CD4-positive, alpha-beta T cell treated with Interleukin-15 for 1 hour (primary cell): Measurements from ENCODE around the gene RNF187.
"Not testable (repeated sequence)": the region's sequence is repeated elsewhere in the genome, so short reads cannot be mapped to it uniquely, and the experiment has no call there.

Source experiments
- DNase-seq: peaks from one replicate; pipeline ENCODE4 v3.0.0-alpha.2; 2020

The RNF187 gene

GRCh38 chr1:228488818-228489674 is 1.9 kb downstream of the RNF187 start:
- DNase-seq: no peak

GRCh38 chr1:228490120-228491078 is 3.2 kb downstream of the RNF187 start:
- no peak for DNase-seq

GRCh38 chr1:228493141-228494043 is 6.2 kb downstream of the RNF187 start:
- no peak for DNase-seq

- no peak for DNase-seq
Observed at GRCh38 chr1:228494044-228494353, 6.8 kb downstream of the RNF187 start.

- DNase-seq: no peak
Observed at GRCh38 chr1:228494391-228494790, 7.2 kb downstream of the RNF187 start.

- DNase-seq: no peak
Observed at GRCh38 chr1:228494970-228495853, 8.0 kb downstream of the RNF187 start.

- DNase-seq: no peak
Observed at GRCh38 chr1:228496084-228496483, 8.9 kb downstream of the RNF187 start.

DNA sequence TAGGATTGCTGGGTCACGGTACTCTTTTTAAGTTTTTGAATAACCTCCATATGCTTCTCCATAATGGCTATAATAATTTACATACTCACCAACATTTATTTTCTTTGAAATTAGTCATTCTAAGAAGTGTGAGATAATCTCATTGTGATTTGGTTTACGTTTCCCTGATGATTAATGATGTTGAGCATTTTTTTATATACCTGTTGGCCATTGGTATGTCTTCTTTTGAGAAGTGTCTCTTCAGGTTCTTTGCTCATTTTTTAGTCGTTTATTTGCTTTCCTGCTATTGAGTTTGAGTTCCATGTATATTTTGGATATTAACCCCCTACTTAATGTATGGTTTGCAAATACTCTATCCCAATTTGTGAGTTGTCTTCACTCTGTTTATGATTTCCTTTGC is 9.3 kb downstream of the RNF187 start:
- no peak for DNase-seq

DNA sequence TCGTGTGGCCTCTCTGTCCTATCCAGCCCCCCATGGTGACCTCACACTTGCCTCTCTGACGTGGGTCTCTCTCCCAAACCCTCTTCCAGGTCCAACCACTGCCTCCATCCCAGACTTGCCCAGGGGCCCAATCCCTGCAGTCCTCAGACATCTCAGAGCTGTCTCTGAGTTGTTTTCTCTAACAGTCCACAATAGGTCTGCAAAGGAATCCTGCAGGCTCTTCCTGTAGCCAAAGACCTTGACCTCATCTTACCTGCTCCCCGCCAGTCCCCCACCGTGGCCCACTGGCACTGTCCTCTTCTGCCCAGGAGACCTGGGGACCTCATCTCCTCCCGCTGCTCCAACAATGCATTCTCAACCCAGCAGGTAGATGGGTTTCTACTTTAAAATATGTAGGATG is 10.0 kb downstream of the RNF187 start:
- DNase-seq: no peak

- DNase-seq: no peak
Observed at GRCh38 chr1:228497817-228498216, 10.6 kb downstream of the RNF187 start.

DNA sequence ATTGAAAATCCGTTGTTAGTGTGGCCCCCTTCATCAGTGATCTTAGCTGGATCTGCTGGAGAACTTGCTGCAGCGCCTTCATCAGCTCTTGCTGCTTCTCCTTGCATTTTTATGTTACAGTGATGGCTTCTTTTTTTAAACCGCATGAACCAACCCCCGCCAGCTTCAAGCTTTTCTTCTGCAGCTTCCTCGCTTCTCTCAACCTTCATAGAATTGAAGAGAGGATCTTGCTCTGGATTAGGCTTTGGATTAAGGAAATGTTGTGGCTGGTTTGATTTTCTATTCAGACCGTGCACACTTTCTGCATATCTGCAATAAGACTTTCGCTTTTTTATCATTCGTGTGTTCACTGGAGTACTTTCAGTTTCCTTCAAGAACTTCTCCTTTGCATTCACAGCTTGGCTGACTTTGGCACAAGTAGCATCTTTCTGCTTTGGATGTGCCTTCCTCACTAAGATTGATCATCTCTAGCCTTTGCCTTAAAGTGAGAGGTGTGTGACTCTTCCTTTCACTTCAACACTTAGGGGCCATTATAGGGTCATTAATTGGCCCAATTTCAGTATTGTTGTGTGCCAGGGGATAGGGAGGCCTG is 13.1 kb downstream of the RNF187 start:
- no peak for DNase-seq

DNA sequence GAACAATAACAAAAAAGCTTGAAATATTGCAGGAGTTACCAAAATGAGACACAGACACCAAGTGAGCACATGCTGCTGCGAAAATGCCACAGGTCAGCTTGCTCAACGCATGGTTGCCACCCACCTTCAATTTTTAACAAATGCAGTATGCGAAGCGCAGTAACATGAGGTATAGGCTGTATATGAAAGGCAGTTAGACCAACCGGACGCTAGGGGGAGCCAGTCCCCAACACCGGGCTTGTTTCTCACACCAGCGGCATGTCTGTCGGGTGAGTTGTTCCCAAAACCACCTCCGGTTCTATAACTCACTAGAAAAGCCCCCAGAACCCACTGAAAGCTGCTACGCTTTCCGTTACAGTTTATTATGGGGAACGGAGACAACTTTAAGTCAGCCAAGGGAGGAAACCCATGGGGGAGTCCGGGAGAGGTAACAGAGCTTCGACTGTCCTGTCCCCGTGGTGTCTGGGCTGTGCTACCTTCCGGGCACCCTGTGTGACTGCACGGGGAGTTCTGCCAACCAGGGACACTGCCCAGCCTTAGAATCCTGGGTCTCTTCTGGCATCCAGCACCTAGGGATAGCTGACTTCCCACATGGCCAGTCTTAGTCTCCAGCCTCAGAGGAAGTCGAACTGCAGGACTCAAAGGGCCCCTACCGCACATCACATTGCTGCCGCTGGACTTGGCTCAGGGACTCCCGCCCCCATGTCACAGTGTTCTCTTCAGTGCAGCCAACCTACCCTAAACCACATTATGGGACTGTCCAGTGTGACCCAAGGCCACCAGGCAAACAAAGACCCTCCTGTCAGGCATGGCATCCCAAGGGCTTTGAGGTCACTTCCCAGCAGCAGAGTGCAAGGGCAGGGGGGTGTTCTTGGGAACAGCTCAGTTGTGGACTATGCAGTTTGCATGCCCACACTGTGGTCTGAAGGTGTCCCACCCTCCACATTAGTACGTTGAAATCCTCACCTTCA is 14.0 kb downstream of the RNF187 start:
- DNase-seq: peak; percentile 87

GRCh38 chr1:228502522-228502921 is 15.3 kb downstream of the RNF187 start:
- no peak for DNase-seq

DNA sequence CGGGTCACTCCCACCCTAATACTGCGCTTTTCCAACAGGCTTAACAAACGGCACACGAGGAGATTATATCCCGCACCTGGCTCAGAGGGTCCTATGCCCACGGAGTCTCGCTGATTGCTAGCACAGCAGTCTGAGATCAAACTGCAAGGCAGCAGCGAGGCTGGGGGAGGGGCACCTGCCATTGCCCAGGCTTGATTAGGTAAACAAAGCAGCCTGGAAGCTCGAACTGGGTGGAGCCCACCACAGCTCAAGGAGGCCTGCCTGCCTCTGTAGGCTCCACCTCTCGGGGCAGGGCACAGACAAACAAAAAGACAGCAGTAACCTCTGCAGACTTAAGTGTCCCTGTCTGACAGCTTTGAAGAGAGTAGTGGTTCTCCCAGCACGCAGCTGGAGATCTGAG is 18.8 kb downstream of the RNF187 start:
- DNase-seq: not testable (repeated sequence)

GRCh38 chr1:228507961-228508652 is 20.9 kb downstream of the RNF187 start:
- DNase-seq: no peak

DNA sequence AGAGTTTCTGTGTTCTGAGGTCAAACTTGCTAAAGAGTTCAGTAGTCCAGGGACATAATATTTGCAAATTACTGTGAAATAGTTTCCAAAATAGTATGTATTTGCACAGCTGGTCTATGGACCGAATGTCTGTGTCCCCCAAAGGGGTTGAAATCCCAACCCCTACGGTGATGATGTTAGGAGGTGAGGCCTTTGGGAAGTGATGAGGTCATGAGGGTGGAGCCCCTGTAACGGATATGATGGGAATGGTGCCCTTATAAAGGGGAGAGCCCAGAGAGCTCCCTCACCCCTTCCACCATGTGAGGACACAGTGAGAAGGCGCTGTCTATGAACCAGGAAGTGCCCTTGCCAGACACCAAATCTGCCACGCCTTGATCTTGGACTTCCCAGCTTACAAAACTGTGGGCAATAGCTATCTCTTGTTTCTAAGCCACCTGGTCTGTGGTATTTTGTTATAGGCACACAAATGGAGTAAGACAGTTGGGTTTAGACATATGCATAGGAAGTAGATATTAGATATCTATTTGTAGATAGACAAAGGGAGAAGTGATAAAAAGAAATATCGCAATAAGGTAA is 21.7 kb downstream of the RNF187 start:
- no peak for DNase-seq

GRCh38 chr1:228510101-228510802 is 23.1 kb downstream of the RNF187 start:
- no peak for DNase-seq

GRCh38 chr1:228510803-228511413 is 23.7 kb downstream of the RNF187 start:
- no peak for DNase-seq
